ENCODE results near the gene IGF2R.

DNA sequence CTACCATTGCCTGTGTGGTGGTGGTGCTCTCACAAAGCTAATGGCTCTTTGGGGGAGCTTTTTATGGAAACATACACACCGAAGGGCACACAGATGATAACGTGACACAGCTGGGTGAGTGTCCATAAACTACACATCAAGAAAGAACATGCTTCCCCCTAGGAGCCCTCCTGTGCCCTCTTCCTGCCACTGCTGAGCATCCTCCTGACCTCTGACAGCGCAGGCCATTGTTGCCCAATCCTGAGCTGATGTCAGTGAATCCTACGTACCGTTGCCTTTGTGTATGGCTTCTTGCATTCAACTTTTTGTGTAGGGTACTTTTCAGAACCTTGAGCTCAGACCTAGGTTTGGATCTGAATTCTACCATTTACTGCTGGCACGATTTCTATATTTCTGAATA, 86.9 kb downstream of the IGF2R start:
- TF ChIP-seq, protein P1, sequence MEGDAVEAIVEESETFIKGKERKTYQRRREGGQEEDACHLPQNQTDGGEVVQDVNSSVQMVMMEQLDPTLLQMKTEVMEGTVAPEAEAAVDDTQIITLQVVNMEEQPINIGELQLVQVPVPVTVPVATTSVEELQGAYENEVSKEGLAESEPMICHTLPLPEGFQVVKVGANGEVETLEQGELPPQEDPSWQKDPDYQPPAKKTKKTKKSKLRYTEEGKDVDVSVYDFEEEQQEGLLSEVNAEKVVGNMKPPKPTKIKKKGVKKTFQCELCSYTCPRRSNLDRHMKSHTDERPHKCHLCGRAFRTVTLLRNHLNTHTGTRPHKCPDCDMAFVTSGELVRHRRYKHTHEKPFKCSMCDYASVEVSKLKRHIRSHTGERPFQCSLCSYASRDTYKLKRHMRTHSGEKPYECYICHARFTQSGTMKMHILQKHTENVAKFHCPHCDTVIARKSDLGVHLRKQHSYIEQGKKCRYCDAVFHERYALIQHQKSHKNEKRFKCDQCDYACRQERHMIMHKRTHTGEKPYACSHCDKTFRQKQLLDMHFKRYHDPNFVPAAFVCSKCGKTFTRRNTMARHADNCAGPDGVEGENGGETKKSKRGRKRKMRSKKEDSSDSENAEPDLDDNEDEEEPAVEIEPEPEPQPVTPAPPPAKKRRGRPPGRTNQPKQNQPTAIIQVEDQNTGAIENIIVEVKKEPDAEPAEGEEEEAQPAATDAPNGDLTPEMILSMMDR (IDR thresholded peaks at IDR 0.05; ENCODE audit: low read length) = no peak
- TF ChIP-seq EZH2 (optimal IDR thresholded peaks at IDR 0.05; ENCODE audit: low read depth, low read length) = no peak
- TF ChIP-seq EZH2phosphoT487 (IDR thresholded peaks at IDR 0.05; ENCODE audit: low read length) = no peak

Data from MM.1S (cell line).